ENCODE data around the gene NFKB1. TPM values are rescaled to one million over a fixed set of nuclear protein-coding genes. Genes with fewer than 3 reads are reported as not detected.

The NFKB1 gene
- total RNA-seq, 1 donor from 2014 or later = 32.2 TPM

- DNase-seq = no peak
These were observed 835 bp upstream of the NFKB1 start for GRCh38 chr4:102500352-102500695.

DNA sequence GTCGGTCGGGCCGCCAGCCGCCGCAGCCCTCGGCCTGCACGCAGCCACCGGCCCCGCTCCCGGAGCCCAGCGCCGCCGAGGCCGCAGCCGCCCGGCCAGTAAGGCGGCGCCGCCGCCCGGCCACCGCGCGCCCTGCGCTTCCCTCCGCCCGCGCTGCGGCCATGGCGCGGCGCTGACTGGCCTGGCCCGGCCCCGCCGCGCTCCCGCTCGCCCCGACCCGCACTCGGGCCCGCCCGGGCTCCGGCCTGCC, 213 bp downstream of the NFKB1 start:
- no peak for DNase-seq

DNA sequence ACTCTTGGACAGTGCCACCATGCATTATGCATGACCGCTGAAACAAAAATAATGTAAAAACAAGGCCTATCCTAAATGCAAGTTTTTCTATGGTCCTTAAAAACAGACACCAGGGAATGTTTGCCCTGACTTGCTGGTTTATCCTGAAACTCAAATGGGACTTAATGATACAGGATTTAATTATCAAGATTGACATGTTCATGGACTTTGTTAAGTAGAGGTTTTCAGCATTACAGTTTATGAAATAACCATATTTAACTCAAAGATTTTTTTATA, 1.3 kb downstream of the NFKB1 start:
- DNase-seq = no peak

GRCh38 chr4:102503301-102503746, 2.2 kb downstream of the NFKB1 start:
- DNase-seq = no peak

DNA sequence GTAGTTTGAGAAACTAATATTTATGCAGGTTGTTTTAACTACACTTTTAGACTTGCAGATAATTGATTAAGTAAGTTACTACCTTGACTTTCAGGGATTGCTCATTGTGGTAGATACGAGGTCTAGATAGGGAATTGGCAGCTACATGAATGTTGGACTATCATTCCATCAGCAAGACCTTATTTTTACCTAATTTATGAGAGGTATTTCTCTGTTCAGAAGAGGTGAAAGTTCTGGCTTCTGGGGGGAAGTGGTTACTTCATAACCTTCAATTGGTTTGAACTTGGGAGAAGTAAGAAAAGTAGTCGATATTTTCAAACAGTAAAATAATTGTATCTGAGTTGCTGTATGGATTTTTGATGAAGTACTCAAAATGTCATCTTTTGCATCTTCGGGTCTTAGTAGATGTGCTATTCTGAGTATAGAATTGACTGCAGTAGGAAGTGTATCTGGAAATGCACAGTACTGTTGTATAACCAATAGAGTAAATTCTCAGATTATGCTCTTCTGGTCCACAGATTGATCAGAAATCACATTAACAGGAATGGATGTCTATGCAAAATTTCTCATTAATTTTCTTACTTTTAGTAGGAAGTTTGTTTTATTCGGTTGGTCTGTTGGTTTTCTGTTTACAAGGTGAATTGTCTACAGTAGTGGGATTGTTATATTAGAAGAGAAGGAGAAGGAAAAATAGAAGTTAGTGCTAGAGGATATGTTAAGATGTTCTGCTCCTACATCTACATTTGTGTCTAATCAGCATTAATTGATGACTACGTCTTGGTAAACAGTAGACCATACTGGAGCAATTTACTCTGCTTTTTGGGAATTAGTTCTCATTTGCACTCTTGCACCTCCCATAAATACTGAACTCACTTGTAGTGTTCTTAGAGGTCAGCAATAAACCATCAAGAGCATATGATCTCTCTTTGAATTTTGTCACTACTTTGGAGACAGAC, 3.0 kb downstream of the NFKB1 start:
- DNase-seq = no peak

DNA sequence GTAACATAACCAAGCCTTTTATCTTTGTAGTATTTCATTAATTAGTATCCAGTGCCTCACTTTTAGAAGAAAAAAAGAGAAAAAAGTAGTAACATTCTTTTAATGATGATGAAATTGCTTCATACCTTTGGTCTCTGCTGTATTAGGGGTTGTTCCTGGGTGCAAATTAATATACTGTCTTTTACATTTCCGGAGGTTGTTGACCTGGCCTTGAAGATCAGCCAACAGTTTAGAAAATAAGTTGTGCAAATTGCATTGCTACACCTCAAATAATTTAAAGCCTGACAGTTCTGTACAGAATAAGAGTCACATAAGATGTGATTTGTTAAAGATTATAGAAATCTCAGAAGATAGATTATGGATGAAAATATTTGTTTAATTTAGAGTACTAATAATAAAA, 3.8 kb downstream of the NFKB1 start:
- DNase-seq = no peak

GRCh38 chr4:102505708-102506107, 4.5 kb downstream of the NFKB1 start:
- no peak for DNase-seq

GRCh38 chr4:102506523-102506922, 5.4 kb downstream of the NFKB1 start:
- no peak for DNase-seq

- no peak for DNase-seq
These were observed 10.9 kb downstream of the NFKB1 start for GRCh38 chr4:102511830-102512605.

DNA sequence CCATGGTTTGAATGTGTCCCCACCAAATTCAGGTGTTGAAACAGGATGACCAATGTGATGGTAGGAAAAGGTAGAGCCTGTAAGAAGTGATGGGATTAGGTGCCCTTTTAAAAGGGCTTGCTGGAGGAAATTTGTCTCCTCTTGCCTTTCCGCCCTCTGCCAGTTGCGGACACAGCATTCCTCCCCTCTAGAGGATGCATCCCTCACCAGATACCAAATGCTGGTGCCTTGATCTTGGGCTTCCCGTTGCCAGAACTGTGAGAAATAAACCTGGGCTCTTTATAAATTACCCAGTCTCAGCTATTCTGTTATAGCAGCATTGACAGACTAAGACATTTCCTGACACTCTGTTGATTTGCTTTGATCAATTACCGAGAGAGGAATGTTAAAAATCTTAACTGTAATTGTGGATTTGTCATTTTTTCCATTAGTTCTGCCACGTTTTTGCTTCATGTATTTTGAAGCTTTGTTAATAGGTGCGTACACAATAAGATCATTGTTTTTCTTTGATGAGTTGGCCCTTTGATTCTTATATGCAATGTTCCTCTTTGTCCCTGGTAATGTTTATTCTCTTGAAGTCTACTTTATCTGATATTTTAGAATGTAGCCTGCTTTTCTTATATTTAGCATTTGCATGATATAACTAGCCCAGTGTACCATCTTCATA, 13.3 kb downstream of the NFKB1 start:
- no peak for DNase-seq

- DNase-seq = no peak
These were observed 16.6 kb downstream of the NFKB1 start for GRCh38 chr4:102517753-102518152.

- no peak for DNase-seq
These were observed 17.6 kb downstream of the NFKB1 start for GRCh38 chr4:102518703-102519131.

DNA sequence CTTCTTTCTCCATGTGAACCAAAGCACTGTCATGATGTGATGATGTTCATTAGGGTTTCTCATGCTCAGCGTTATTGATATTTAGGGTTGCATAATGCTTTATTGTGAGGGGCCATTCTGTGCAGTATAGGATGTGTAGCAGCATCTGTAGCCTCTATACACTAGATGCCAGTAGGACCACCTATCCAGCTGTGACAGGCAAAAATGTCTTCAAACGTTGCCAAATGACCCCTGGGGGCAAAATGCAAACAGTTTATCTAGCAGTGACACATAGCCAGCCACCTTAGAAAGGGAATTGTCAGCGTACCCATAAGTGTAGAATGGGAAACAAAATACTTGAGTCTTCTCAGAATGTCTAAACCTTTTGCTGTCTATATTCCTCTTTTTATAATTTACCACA, 18.8 kb downstream of the NFKB1 start:
- DNase-seq = no peak

- DNase-seq = no peak
These were observed 20.4 kb downstream of the NFKB1 start for GRCh38 chr4:102521570-102521969.

- DNase-seq = no peak
These were observed 20.9 kb downstream of the NFKB1 start for GRCh38 chr4:102522031-102522440.

GRCh38 chr4:102524691-102525090, 23.5 kb downstream of the NFKB1 start:
- DNase-seq = peak; percentile 72

DNA sequence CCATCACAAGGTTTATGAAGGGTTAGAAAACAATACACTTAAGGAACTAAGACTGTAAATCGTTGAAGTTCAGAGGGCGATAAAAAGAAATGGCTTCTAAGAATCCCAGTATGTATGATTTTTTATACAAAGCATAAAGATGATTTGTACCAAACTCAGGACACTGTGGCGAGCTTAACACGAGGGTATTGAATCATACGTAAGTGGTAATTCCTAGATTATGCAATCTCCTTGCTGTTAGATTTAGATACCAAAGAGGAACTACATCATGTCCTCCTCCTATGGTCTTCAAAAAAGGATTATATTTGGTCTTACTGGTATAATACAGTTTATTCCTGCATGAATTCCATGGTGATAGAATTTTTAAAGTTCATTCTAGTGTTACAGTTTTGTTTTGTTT, 23.9 kb downstream of the NFKB1 start:
- DNase-seq = no peak

- DNase-seq = no peak
These were observed 24.3 kb downstream of the NFKB1 start for GRCh38 chr4:102525504-102525903.

- DNase-seq = no peak
These were observed 25.4 kb downstream of the NFKB1 start for GRCh38 chr4:102526532-102526931.

DNA sequence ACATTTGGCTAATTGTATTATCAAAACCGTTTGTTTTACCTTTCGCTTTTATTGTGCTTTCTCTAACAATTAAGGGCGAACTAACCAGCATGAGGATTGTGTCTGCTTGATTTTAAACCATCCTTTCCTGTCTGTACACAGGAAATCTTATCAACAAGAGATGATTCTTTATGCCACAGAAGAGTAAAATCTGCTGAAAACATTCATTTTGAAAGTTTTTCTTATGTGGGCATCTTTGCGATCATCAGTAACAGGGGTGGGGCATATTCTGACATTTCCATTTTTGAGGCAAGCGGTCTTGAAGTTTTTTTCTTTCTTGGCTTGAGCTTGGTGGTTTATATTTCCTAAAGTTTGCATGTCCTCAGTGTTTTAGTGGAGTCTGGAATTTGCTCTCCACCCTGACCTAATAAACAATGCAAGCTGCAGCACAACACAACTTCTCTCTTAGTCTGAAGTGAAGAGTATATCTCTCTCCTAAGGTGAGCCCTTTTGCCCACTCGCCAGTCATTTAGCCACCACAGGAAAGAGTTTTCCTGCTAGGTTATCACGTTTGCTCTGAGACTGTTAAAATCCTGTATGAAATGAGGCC, 26.6 kb downstream of the NFKB1 start:
- no peak for DNase-seq

DNA sequence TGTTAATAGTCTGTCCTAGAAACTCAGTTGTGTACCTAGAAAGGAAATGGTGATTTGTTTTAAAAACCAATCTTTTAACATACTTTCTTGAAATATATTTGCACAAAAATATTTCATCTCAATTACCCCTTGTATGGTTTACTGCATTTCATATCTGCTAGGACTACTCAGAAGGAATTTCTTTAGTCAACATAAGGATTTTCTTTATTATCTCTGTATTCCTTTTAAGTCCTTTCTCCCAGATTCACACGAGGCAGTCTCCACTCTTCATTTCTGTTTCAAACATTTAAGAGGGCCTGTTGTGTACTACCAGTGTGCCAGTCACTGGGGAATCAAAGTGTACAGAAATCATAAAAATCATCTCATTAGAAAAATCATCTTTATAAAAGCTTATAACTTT, 28.8 kb downstream of the NFKB1 start:
- DNase-seq = no peak

DNA sequence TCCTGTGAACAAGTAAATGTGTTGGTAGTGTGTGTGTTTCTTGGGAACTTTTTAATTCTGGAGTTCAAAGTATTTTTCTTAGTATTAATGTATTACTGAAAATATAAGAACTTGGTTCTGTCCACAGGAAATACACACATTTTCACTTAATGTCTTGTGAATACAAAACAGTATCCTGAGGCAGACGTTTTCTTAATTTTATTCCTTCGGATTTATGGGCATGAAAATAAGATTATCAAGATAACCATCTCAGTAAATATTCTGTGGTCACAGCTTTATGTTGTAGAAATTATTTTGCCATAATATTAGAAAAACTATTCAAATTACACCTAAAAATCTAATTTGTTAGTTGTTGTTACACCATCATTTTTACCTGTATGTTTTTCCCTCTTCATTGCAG, 29.8 kb downstream of the NFKB1 start:
- DNase-seq = no peak

DNA sequence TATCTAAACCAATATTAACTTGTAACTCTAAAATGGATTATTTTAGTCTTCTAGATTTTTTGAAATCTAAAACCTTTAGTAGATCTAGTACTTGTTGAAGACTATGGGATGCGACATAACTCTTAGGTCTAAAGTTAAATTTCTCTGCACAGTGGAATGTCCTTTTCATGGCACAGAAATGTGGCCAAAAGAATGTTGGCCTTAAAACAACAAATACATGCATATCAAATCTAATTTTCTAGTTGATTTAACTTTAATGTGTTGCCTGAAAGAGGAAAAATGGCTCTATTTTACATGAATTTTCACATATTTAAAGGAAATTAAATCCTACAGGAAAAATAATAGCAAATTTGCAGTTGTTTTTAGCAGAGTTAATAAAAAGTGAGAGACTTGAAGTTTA, 30.3 kb downstream of the NFKB1 start:
- DNase-seq = peak; percentile 52
